DOHH2 (cell line): ENCODE data around the gene RGR.

Source experiments
- EZH2phosphoT487 ChIP-seq: fragments of 200-600 bp; sonication (generic); IDR thresholded peaks from 2 replicates; pipeline ENCODE4 v1.6.1; 2017; ENCODE audit warnings: borderline replicate concordance, mild to moderate bottlenecking, antibody characterized with exemption, low read length, moderate library complexity, mixed read lengths
- TF ChIP-seq, protein P1 (sequence below): fragments of 200-600 bp; sonication (generic); IDR thresholded peaks from one replicate; pipeline ENCODE4 v1.5.1; 2014; ENCODE audit warnings: antibody characterized with exemption, mild to moderate bottlenecking, low read depth, low read length; ENCODE audit not compliant: poor library complexity, severe bottlenecking

- no peak for TF ChIP-seq EZH2phosphoT487
- TF ChIP-seq, protein P1, sequence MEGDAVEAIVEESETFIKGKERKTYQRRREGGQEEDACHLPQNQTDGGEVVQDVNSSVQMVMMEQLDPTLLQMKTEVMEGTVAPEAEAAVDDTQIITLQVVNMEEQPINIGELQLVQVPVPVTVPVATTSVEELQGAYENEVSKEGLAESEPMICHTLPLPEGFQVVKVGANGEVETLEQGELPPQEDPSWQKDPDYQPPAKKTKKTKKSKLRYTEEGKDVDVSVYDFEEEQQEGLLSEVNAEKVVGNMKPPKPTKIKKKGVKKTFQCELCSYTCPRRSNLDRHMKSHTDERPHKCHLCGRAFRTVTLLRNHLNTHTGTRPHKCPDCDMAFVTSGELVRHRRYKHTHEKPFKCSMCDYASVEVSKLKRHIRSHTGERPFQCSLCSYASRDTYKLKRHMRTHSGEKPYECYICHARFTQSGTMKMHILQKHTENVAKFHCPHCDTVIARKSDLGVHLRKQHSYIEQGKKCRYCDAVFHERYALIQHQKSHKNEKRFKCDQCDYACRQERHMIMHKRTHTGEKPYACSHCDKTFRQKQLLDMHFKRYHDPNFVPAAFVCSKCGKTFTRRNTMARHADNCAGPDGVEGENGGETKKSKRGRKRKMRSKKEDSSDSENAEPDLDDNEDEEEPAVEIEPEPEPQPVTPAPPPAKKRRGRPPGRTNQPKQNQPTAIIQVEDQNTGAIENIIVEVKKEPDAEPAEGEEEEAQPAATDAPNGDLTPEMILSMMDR, result no peak
These were observed 48.7 kb downstream of the RGR start for GRCh38 chr10:84293574-84294016.
